H1 (cell line): ENCODE data around the gene MADD. TPM values are rescaled to one million over a fixed set of nuclear protein-coding genes. Genes with fewer than 3 reads are reported as not detected.

Experiments used
- CTCF ChIA-PET: fragments of 300-600 bp; sonication (Branson Sonifier 250); formaldehyde crosslinking; loops from one replicate; lab custom pipeline; 2021; ENCODE audit not compliant: partially characterized antibody; lab: Charles Lee
- POLR2A ChIA-PET: fragments of 300-600 bp; sonication (Branson Sonifier 250); formaldehyde crosslinking; loops from one replicate; lab custom pipeline; 2021; ENCODE audit warnings: inconsistent platforms; ENCODE audit not compliant: partially characterized antibody; lab: Charles Lee
- DNase-seq, 2 experiments: peaks; one replicate each; pipeline versions ENCODE4 v3.0.0 to v3.0.0-alpha.2; 2010 to 2022; ENCODE audit warnings: low spot score in 2 of 2, low read depth in 1 of 2, mixed read lengths in 1 of 2
- FAIRE-seq: peaks from 2 replicates; lab custom pipeline; 2011; peaks lifted over from hg19 to GRCh38; lab: Jason Lieb, UNC
- H2AFZ ChIP-seq: 2 replicates; pipeline ENCODE4 v1.8.1; 2012; ENCODE audit warnings: low read length, inconsistent platforms
- H2AK5ac ChIP-seq: 2 replicates; pipeline ENCODE4 v1.6.1; 2013; ENCODE audit warnings: low read depth, low read length
- H2BK120ac ChIP-seq: replicated peaks from 2 replicates; pipeline ENCODE3; 2013; ENCODE audit warnings: low read depth, low read length, inconsistent platforms
- H2BK12ac ChIP-seq: 2 replicates; pipeline ENCODE4 v1.6.1; 2013; ENCODE audit warnings: low read depth, low read length
- H2BK15ac ChIP-seq: 2 replicates; pipeline ENCODE4 v1.6.1; 2013; ENCODE audit warnings: low read length
- H2BK20ac ChIP-seq: 2 replicates; pipeline ENCODE4 v1.6.1; 2013; ENCODE audit warnings: low read length
- H2BK5ac ChIP-seq: 2 replicates; pipeline ENCODE4 v1.6.1; 2013; ENCODE audit warnings: low read depth, low read length
- H3K14ac ChIP-seq: 2 replicates; pipeline ENCODE4 v1.6.1; 2013; ENCODE audit warnings: inconsistent platforms; ENCODE audit not compliant: insufficient read length
- H3K18ac ChIP-seq: 2 replicates; pipeline ENCODE4 v1.6.1; 2013; ENCODE audit warnings: low read length; ENCODE audit errors: extremely low read depth
- H3K23ac ChIP-seq: 2 replicates; pipeline ENCODE4 v1.6.1; 2013; ENCODE audit warnings: inconsistent platforms; ENCODE audit not compliant: insufficient read length
- H3K23me2 ChIP-seq: 2 replicates; pipeline ENCODE4 v1.6.1; 2013; ENCODE audit warnings: low read depth, low read length
- H3K27ac ChIP-seq: 2 replicates; pipeline ENCODE4 v1.6.1; 2011; ENCODE audit warnings: low read depth, low read length, inconsistent platforms
- H3K27me3 ChIP-seq, 4 experiments: replicated peaks in 1 of 4; 1 replicate in 1 of 4; 2 replicates in 3 of 4; pipeline versions ENCODE4 v1.6.1 to v1.8.1; 2011 to 2013; ENCODE audit warnings: low read length in 3 of 4, mild to moderate bottlenecking in 3 of 4, inconsistent platforms in 2 of 4, mixed read lengths in 2 of 4, moderate library complexity in 1 of 4; ENCODE audit not compliant: control insufficient read depth in 3 of 4, insufficient read depth in 3 of 4; ENCODE audit errors: extremely low read depth in 1 of 4
- H3K36me3 ChIP-seq, 4 experiments: 2 replicates each; pipeline versions ENCODE4 v1.6.1 to v1.8.1; 2011 to 2013; ENCODE audit warnings: mild to moderate bottlenecking in 4 of 4, low read length in 3 of 4, moderate library complexity in 2 of 4, control low read depth in 1 of 4, inconsistent platforms in 1 of 4; ENCODE audit not compliant: insufficient read depth in 4 of 4, control insufficient read depth in 2 of 4
- H3K4ac ChIP-seq: replicated peaks from 2 replicates; pipeline ENCODE3; 2013; ENCODE audit warnings: low read length, low read depth, mixed read lengths, inconsistent platforms; ENCODE audit not compliant: insufficient read length
- H3K4me1 ChIP-seq, 4 experiments: replicated peaks in 1 of 4; 1 replicate in 1 of 4; 2 replicates in 3 of 4; pipeline versions ENCODE4 v1.6.1 to v1.8.1; 2011 to 2013; ENCODE audit warnings: low read length in 3 of 4, inconsistent platforms in 2 of 4, mixed read lengths in 1 of 4; ENCODE audit not compliant: insufficient read depth in 4 of 4, control insufficient read depth in 3 of 4
- H3K4me2 ChIP-seq, 2 experiments: 2 replicates each; pipeline versions ENCODE4 v1.6.1 to v1.8.1; 2011 to 2013; ENCODE audit warnings: low read depth in 2 of 2, low read length in 2 of 2, control low read depth in 1 of 2, inconsistent platforms in 1 of 2, mild to moderate bottlenecking in 1 of 2; ENCODE audit not compliant: insufficient read depth in 1 of 2
- H3K4me3 ChIP-seq, 4 experiments: fragments of 200-600, 300-600 bp in 1 of 4; sonication (generic), shearing (Covaris generic), sonication (Bioruptor Twin) in 1 of 4; 2 replicates each; pipeline versions ENCODE4 v1.5.1 to v1.8.1; 2011 to 2016; ENCODE audit warnings: low read length in 4 of 4, low read depth in 3 of 4, control low read depth in 2 of 4, inconsistent platforms in 2 of 4, mild to moderate bottlenecking in 2 of 4, mixed read lengths in 1 of 4, moderate library complexity in 1 of 4; ENCODE audit not compliant: insufficient read depth in 2 of 4; ENCODE audit errors: extremely low read depth in 1 of 4
- H3K56ac ChIP-seq: replicated peaks from 2 replicates; pipeline ENCODE3; 2013; ENCODE audit warnings: low read depth, mild to moderate bottlenecking, mixed read lengths, low read length, inconsistent platforms; ENCODE audit not compliant: insufficient read length
- H3K79me1 ChIP-seq: 2 replicates; pipeline ENCODE4 v1.6.1; 2013; ENCODE audit warnings: low read depth, low read length, control low read depth
- H3K79me2 ChIP-seq, 2 experiments: 2 replicates each; pipeline versions ENCODE4 v1.6.1 to v1.8.1; 2012 to 2013; ENCODE audit warnings: low read length in 2 of 2, mild to moderate bottlenecking in 2 of 2, inconsistent platforms in 1 of 2; ENCODE audit not compliant: insufficient read depth in 2 of 2, control insufficient read depth in 1 of 2
- H3K9ac ChIP-seq, 4 experiments: replicated peaks in 1 of 4; 1 replicate in 1 of 4; 2 replicates in 3 of 4; pipeline versions ENCODE4 v1.6.1 to v1.8.1; 2011 to 2013; ENCODE audit warnings: low read depth in 3 of 4, low read length in 3 of 4, control low read depth in 2 of 4, mild to moderate bottlenecking in 2 of 4, moderate library complexity in 2 of 4, inconsistent platforms in 1 of 4; ENCODE audit errors: extremely low read depth in 1 of 4
- H3K9me3 ChIP-seq, 2 experiments: 2 replicates each; pipeline versions ENCODE4 v1.6.1 to v1.8.1; 2012 to 2013; ENCODE audit warnings: mild to moderate bottlenecking in 2 of 2, moderate library complexity in 2 of 2, control low read depth in 1 of 2, inconsistent platforms in 1 of 2, low read depth in 1 of 2, low read length in 1 of 2, mixed read lengths in 1 of 2; ENCODE audit not compliant: insufficient read depth in 2 of 2
- H4K20me1 ChIP-seq, 2 experiments: replicated peaks in 1 of 2; 2 replicates each; pipeline versions ENCODE3 to v1.8.1; 2011 to 2013; ENCODE audit warnings: inconsistent platforms in 2 of 2, low read length in 2 of 2, mild to moderate bottlenecking in 1 of 2; ENCODE audit not compliant: insufficient read depth in 2 of 2, control insufficient read depth in 1 of 2
- H4K5ac ChIP-seq: 2 replicates; pipeline ENCODE4 v1.6.1; 2013; ENCODE audit warnings: low read length, low read depth, mixed read lengths, inconsistent platforms; ENCODE audit not compliant: insufficient read length
- H4K8ac ChIP-seq: 2 replicates; pipeline ENCODE4 v1.8.0; 2013; ENCODE audit warnings: mild to moderate bottlenecking, moderate library complexity, low read length, inconsistent platforms; ENCODE audit not compliant: insufficient read depth; ENCODE audit errors: extremely low read depth
- H4K91ac ChIP-seq: replicated peaks from 2 replicates; pipeline ENCODE3; 2013; ENCODE audit warnings: low read length, mixed read lengths, inconsistent platforms; ENCODE audit not compliant: insufficient read length
- CBX8 ChIP-seq: fragments of 300-800, 300-1000 bp; sonication (generic); IDR thresholded peaks from 2 replicates; pipeline ENCODE4 v1.7.1; 2016; ENCODE audit warnings: low read depth, low read length, borderline replicate concordance
- CREB1 ChIP-seq: IDR thresholded peaks from 2 replicates; pipeline ENCODE4 v1.6.1; 2012; ENCODE audit warnings: inconsistent platforms
- EGR1 ChIP-seq: IDR thresholded peaks from 2 replicates; pipeline ENCODE4 v1.6.1; 2011; ENCODE audit warnings: low read depth, low read length, borderline replicate concordance
- FOSL1 ChIP-seq: IDR thresholded peaks from 2 replicates; pipeline ENCODE4 v1.6.1; 2011; ENCODE audit warnings: mild to moderate bottlenecking, low read depth, low read length, moderate library complexity; ENCODE audit not compliant: insufficient read depth
- HDAC2 ChIP-seq, 2 experiments: fragments of 300-600 bp in 1 of 2; sonication (generic) in 1 of 2; IDR thresholded peaks; 2 replicates each; pipeline ENCODE4 v1.6.1; 2011 to 2012; ENCODE audit warnings: low read depth in 2 of 2, low read length in 2 of 2, mild to moderate bottlenecking in 2 of 2, moderate library complexity in 2 of 2, borderline replicate concordance in 1 of 2, inconsistent platforms in 1 of 2
- HDAC6 ChIP-seq: IDR thresholded peaks from one replicate; pipeline ENCODE4 v1.7.1; 2012; ENCODE audit warnings: low read depth, mild to moderate bottlenecking, inconsistent platforms, low read length, moderate library complexity
- JUN ChIP-seq: IDR thresholded peaks from 2 replicates; pipeline ENCODE4 v1.6.1; 2011; ENCODE audit warnings: low read depth, mild to moderate bottlenecking, improper control_type of control experiment, low read length
- KDM1A ChIP-seq: fragments of 200-600, 300-600 bp; sonication (generic); IDR thresholded peaks from 2 replicates; pipeline ENCODE4 v1.7.1; 2016; ENCODE audit warnings: mild to moderate bottlenecking, low read length, borderline replicate concordance
- KDM4A ChIP-seq: IDR thresholded peaks from one replicate; pipeline ENCODE4 v1.7.1; 2012; ENCODE audit warnings: low read depth, mild to moderate bottlenecking, moderate library complexity, low read length, inconsistent platforms; ENCODE audit not compliant: severe bottlenecking
- POLR2AphosphoS5 ChIP-seq: IDR thresholded peaks from 2 replicates; pipeline ENCODE4 v1.6.1; 2011; ENCODE audit warnings: low read depth, low read length
- RAD21 ChIP-seq, 2 experiments: IDR thresholded peaks in 1 of 2; conservative IDR thresholded peaks in 1 of 2; 2 replicates each; pipeline ENCODE4 v1.6.1; 2011; ENCODE audit warnings: low read depth in 2 of 2, low read length in 2 of 2, improper control_type of control experiment in 1 of 2, inconsistent platforms in 1 of 2, mild to moderate bottlenecking in 1 of 2, moderate library complexity in 1 of 2
- RXRA ChIP-seq: IDR thresholded peaks from 2 replicates; pipeline ENCODE4 v1.6.1; 2011; ENCODE audit warnings: low read depth, mild to moderate bottlenecking, low read length, moderate library complexity; ENCODE audit not compliant: insufficient read depth
- SIX5 ChIP-seq: IDR thresholded peaks from 2 replicates; pipeline ENCODE4 v1.6.1; 2011; ENCODE audit warnings: mild to moderate bottlenecking, low read depth, low read length
- TAF7 ChIP-seq: optimal IDR thresholded peaks from 2 replicates; pipeline ENCODE3; 2011; ENCODE audit warnings: low read depth, mild to moderate bottlenecking, inconsistent platforms, low read length, moderate library complexity, borderline replicate concordance
- WGBS, 2 experiments: shearing (Covaris generic) in 1 of 2; methylation state at CpG; one replicate each; pipeline versions ENCODE4 v1.1.6 to v1.1.7; 2013 to 2015; ENCODE audit warnings: low lambda C conversion rate in 2 of 2, mixed read lengths in 2 of 2, inconsistent platforms in 1 of 2, low coverage in 1 of 2, missing lambda C conversion rate in 1 of 2; ENCODE audit not compliant: insufficient replicate concordance in 2 of 2, insufficient coverage in 1 of 2, insufficient read length in 1 of 2; ENCODE audit errors: extremely low coverage in 1 of 2, missing lambda C conversion rate in 1 of 2; 5-methylcytosine and 5-hydroxymethylcytosine counted together
- polyA plus RNA-seq, 7 experiments: library from polyadenylated mRNA; depleted of rRNA in 3 of 7; stranded (reverse) in 5 of 7; unstranded in 2 of 7; fragments of >200 nt in 5 of 7; fragments of 200-250 nt in 2 of 7; gene quantifications; 1 replicate in 5 of 7; 2 replicates in 1 of 7; 4 replicates in 1 of 7; pipeline versions ENCODE4 v1.2.1 to v1.2.3, GENCODE V29; 2011 to 2013; ENCODE audit warnings: missing spikeins in 2 of 7, mixed read lengths in 2 of 7
- total RNA-seq: library from RNA; stranded (reverse); fragmentation: NEBNext Ultra II Directional; extraction: Animal tissue kit (Norgen Biotek cat#: 25700); gene quantifications from 2 replicates; pipeline ENCODE4 v1.2.1, GENCODE V29; 2021

The MADD gene
- total and polyA plus RNA-seq, 2 of the 8 experiments (the other 6 are each of a cell fraction or from before 2014, with no cell fraction given): 32.5 to 45.4 TPM

DNA sequence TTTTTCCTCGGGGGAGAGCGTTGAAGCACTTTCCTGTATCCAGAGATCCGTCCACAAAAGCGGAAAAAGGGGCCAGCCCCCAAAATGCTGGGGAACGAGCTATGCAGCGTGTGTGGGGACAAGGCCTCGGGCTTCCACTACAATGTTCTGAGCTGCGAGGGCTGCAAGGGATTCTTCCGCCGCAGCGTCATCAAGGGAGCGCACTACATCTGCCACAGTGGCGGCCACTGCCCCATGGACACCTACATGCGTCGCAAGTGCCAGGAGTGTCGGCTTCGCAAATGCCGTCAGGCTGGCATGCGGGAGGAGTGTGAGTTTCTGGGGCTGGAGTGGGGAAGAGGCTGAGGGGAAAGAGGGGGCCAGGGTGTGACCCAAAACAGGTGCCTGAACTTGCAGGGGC lies 9.6 kb upstream of the MADD start:
- Histone ChIP-seq H2AK5ac (no peak overlapping the region), H3K9ac (no peak overlapping the region), H3K23me2 (peaks cover 3% of the 10 kb centered on the region), H3K79me1 (no peaks in the 10 kb centered on the region), H3K36me3 (no peaks in the 10 kb centered on the region; a peak in 1 of 8 replicates), H3K27me3 (no peaks in the 10 kb centered on the region), H3K18ac (no peak overlapping the region), H3K79me2 (no peaks in the 10 kb centered on the region), H4K8ac (no peak overlapping the region), H2BK12ac (no peak overlapping the region), H2BK5ac (no peak overlapping the region)
- FAIRE-seq (no peak), DNase-seq (no peak)
- WGBS, 2 experiments: 88% methylated on average over 17 of the region's 19 CpGs; no CpG with 5 or more reads in 1 of the 2 experiments
- TF ChIP-seq KDM1A (no peak), POLR2AphosphoS5 (no peak), HDAC2 (IDR thresholded peaks at IDR 0.05; ENCODE audit: borderline replicate concordance in 1 of 2, low read depth in 2 of 2, low read length in 2 of 2) (no peak), CBX8 (no peak), EGR1 (no peak), RXRA (no peak), CREB1 (no peak), RAD21 (IDR thresholded peaks at IDR 0.05 in 1 of 2, conservative IDR thresholded peaks at IDR 0.05 in 1 of 2; ENCODE audit: low read depth in 2 of 2, low read length in 2 of 2) (no peak), JUN (no peak), SIX5 (no peak), FOSL1 (no peak), TAF7 (no peak), HDAC6 (no peak), KDM4A (no peak)
- TF ChIP-seq, all 59 proteins: peak for 0
- Histone ChIP-seq H3K4me3 (no peak overlapping the region), H3K9me3 (no peaks in the 10 kb centered on the region), H4K91ac (no peak overlapping the region), H4K5ac (no peak overlapping the region), H3K23ac (no peak overlapping the region), H3K56ac (no peak overlapping the region), H3K4ac (no peak overlapping the region), H2AFZ (no peak overlapping the region), H2BK120ac (no peak overlapping the region), H3K4me2 (no peak overlapping the region), H3K14ac (no peak overlapping the region), H3K27ac (no peak overlapping the region), H2BK20ac (no peak overlapping the region), H2BK15ac (no peak overlapping the region), H4K20me1 (no peaks in the 10 kb centered on the region), H3K4me1 (peaks cover 2 to 15% (median 9%) of the 10 kb centered on the region in 4 experiments)
- POLR2A ChIA-PET: interaction anchor here (0.9 to 7.1 kb wide), 6 partner anchors 7 to 83 kb away, joined by 3 to 47 read pairs (median 30); partner anchors contain the start of genes ACP2, ARFGAP2, DDB2 and MADD
- CTCF ChIA-PET: interaction anchor here (1.1 to 7.1 kb wide), 19 partner anchors 7 to 149 kb away, joined by 3 to 127 read pairs (median 15); partner anchors contain the start of genes ACP2, ARFGAP2 and MADD
